SK-N-SH treated with all-trans-retinoic acid at 6 μM for 48 hours (cell line): ENCODE results near the gene SLC17A9.

ENCODE experiments used
- ATAC-seq: fragments of 200-7000 bp; cut with Tn5 transposase; 3 replicates; pipeline ENCODE4 v1.9.1; 2020; ENCODE audit warnings: mild to moderate bottlenecking, moderate library complexity
- ARNTL ChIP-seq: fragments of 450-650 bp; formaldehyde crosslinking; IDR thresholded peaks from 2 replicates; pipeline ENCODE4 v1.5.0; 2020; ENCODE audit warnings: low read depth, mild to moderate bottlenecking, moderate library complexity, borderline replicate concordance
- BACH2 ChIP-seq: fragments of 250-450 bp; sonication (Bioruptor Pico); IDR thresholded peaks from 2 replicates; pipeline ENCODE4 v1.9.0; 2021; ENCODE audit warnings: mild to moderate bottlenecking, borderline replicate concordance
- CREB5 ChIP-seq: fragments of 250-450 bp; sonication (Bioruptor Pico); IDR thresholded peaks from 2 replicates; pipeline ENCODE4 v1.5.1; 2020; ENCODE audit warnings: low read depth, mild to moderate bottlenecking, moderate library complexity
- CSDC2 ChIP-seq: fragments of 250-450 bp; sonication (Bioruptor Pico); IDR thresholded peaks from 2 replicates; pipeline ENCODE4 v1.5.0; 2020; ENCODE audit warnings: mild to moderate bottlenecking, moderate library complexity
- CSRNP3 ChIP-seq: fragments of 250-450 bp; sonication (Bioruptor Pico); IDR thresholded peaks from 2 replicates; pipeline ENCODE4 v1.5.1; 2021; ENCODE audit warnings: mild to moderate bottlenecking, moderate library complexity
- ESRRG ChIP-seq: fragments of 250-450 bp; sonication (Bioruptor Pico); IDR thresholded peaks from 2 replicates; pipeline ENCODE4 v1.6.1; 2021; ENCODE audit warnings: mild to moderate bottlenecking
- GLIS3 ChIP-seq: fragments of 250-450 bp; sonication (Bioruptor Pico); IDR thresholded peaks from 2 replicates; pipeline ENCODE4 v1.5.0; 2020; ENCODE audit warnings: mild to moderate bottlenecking, moderate library complexity
- OSR1 ChIP-seq: fragments of 250-450 bp; sonication (Bioruptor Pico); IDR thresholded peaks from 2 replicates; pipeline ENCODE4 v1.8.0; 2022; ENCODE audit warnings: moderate library complexity, mild to moderate bottlenecking, inconsistent platforms
- PPARA ChIP-seq: fragments of 250-450 bp; sonication (Bioruptor Pico); IDR thresholded peaks from 2 replicates; pipeline ENCODE4 v1.5.0; 2020; ENCODE audit warnings: mild to moderate bottlenecking, borderline replicate concordance
- RARB ChIP-seq: fragments of 250-450 bp; sonication (Bioruptor Pico); IDR thresholded peaks from 2 replicates; pipeline ENCODE4 v1.8.0; 2021; ENCODE audit warnings: mild to moderate bottlenecking, moderate library complexity
- TCF4 ChIP-seq: fragments of 250-450 bp; sonication (Bioruptor Pico); IDR thresholded peaks from 2 replicates; pipeline ENCODE4 v1.8.0; 2021; ENCODE audit warnings: mild to moderate bottlenecking, moderate library complexity, borderline replicate concordance
- TOX ChIP-seq: fragments of 250-450 bp; sonication (Bioruptor Pico); IDR thresholded peaks from 2 replicates; pipeline ENCODE4 v1.8.0; 2021; ENCODE audit warnings: mild to moderate bottlenecking, moderate library complexity, borderline replicate concordance
- ZC3H10 ChIP-seq: fragments of 250-450 bp; sonication (Bioruptor Pico); IDR thresholded peaks from 2 replicates; pipeline ENCODE4 v1.5.1; 2021; ENCODE audit warnings: mild to moderate bottlenecking, moderate library complexity
- ZFP3 ChIP-seq: fragments of 250-450 bp; sonication (Bioruptor Pico); IDR thresholded peaks from 2 replicates; pipeline ENCODE4 v1.5.0; 2020; ENCODE audit warnings: mild to moderate bottlenecking, moderate library complexity
- ZFP30 ChIP-seq: fragments of 450-650 bp; formaldehyde crosslinking; IDR thresholded peaks from 2 replicates; pipeline ENCODE4 v1.5.0; 2022; ENCODE audit warnings: mild to moderate bottlenecking, moderate library complexity
- ZNF565 ChIP-seq: fragments of 450-650 bp; formaldehyde crosslinking; conservative IDR thresholded peaks from 2 replicates; pipeline ENCODE4 v1.5.0; 2020; ENCODE audit warnings: low read depth, mild to moderate bottlenecking, moderate library complexity
- TF ChIP-seq, protein P1 (sequence below): fragments of 250-450 bp; sonication (Bioruptor Pico); IDR thresholded peaks from 2 replicates; pipeline ENCODE4 v1.5.0; 2020; ENCODE audit warnings: mild to moderate bottlenecking, moderate library complexity
- TF ChIP-seq, protein P2 (sequence below): fragments of 250-450 bp; sonication (Bioruptor Pico); IDR thresholded peaks from 2 replicates; pipeline ENCODE4 v1.8.0; 2021; ENCODE audit warnings: low read depth, mild to moderate bottlenecking, moderate library complexity, borderline replicate concordance

SLC17A9 gene

DNA sequence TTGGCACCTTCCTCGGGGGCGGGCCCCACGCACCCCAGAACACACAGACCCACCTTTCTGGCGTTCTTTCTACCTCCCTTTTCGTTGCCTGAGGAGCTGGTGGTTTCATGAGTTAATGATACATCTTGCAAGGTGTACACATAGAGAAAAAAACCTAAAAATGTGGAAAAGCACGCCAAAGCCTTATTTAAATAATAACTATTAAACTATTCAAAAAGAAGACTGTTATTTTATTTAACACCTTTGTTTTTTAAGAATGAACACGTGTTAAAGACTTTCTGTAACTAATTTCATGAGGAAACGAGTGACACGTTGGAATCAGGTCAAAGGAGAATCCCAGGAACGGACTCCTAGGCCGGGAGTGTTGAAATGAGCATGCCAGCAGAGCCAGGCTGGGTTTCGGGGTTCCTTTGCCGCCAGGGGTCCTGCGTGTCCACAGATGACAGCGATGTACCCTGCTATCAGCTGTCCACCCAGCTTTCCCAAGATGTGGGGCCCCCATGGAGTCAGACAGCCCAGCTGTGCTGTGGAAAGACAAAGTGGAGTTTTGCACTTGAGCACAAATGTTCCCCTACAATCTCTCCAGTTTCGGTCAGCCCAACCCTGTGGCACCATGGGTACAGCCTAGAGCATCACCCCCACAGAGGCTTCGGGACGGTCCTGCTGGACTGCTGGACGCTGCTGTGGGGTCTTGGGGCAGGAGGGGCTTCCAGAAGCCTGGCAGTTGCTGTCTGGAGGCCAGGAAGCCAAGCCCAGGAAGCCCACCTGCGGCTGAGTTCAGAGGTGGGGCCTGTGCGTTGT, 16.1 kb downstream of the SLC17A9 start (continued):
- TF ChIP-seq CREB5 (CRISPR knock-in tag) (no peak), PPARA (no peak)

GRCh38 chr20:62969179-62969760, 16.8 kb downstream of the SLC17A9 start:
- ATAC-seq = no peak
- no peak for TF ChIP-seq ESRRG (CRISPR knock-in tag)

GRCh38 chr20:62969939-62970306, 17.4 kb downstream of the SLC17A9 start:
- ATAC-seq = no peak
- TF ChIP-seq, protein P1, sequence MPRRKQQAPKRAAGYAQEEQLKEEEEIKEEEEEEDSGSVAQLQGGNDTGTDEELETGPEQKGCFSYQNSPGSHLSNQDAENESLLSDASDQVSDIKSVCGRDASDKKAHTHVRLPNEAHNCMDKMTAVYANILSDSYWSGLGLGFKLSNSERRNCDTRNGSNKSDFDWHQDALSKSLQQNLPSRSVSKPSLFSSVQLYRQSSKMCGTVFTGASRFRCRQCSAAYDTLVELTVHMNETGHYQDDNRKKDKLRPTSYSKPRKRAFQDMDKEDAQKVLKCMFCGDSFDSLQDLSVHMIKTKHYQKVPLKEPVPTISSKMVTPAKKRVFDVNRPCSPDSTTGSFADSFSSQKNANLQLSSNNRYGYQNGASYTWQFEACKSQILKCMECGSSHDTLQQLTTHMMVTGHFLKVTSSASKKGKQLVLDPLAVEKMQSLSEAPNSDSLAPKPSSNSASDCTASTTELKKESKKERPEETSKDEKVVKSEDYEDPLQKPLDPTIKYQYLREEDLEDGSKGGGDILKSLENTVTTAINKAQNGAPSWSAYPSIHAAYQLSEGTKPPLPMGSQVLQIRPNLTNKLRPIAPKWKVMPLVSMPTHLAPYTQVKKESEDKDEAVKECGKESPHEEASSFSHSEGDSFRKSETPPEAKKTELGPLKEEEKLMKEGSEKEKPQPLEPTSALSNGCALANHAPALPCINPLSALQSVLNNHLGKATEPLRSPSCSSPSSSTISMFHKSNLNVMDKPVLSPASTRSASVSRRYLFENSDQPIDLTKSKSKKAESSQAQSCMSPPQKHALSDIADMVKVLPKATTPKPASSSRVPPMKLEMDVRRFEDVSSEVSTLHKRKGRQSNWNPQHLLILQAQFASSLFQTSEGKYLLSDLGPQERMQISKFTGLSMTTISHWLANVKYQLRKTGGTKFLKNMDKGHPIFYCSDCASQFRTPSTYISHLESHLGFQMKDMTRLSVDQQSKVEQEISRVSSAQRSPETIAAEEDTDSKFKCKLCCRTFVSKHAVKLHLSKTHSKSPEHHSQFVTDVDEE (CRISPR knock-in tag) = no peak
- TF ChIP-seq RARB (CRISPR knock-in tag) (no peak), ZC3H10 (CRISPR knock-in tag) (no peak), ZNF565 (CRISPR knock-in tag) (no peak), GLIS3 (CRISPR knock-in tag) (no peak), BACH2 (CRISPR knock-in tag) (no peak), OSR1 (CRISPR knock-in tag) (no peak), ZFP3 (no peak), CSRNP3 (CRISPR knock-in tag) (no peak), TOX (CRISPR knock-in tag) (no peak), PPARA (no peak), ARNTL (CRISPR knock-in tag) (no peak), ZFP30 (CRISPR knock-in tag) (no peak), CREB5 (CRISPR knock-in tag) (no peak), TCF4 (CRISPR knock-in tag) (no peak)
- TF ChIP-seq, protein P2, sequence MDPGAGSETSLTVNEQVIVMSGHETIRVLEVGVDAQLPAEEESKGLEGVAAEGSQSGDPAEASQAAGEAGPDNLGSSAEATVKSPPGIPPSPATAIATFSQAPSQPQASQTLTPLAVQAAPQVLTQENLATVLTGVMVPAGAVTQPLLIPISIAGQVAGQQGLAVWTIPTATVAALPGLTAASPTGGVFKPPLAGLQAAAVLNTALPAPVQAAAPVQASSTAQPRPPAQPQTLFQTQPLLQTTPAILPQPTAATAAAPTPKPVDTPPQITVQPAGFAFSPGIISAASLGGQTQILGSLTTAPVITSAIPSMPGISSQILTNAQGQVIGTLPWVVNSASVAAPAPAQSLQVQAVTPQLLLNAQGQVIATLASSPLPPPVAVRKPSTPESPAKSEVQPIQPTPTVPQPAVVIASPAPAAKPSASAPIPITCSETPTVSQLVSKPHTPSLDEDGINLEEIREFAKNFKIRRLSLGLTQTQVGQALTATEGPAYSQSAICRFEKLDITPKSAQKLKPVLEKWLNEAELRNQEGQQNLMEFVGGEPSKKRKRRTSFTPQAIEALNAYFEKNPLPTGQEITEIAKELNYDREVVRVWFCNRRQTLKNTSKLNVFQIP (CRISPR knock-in tag) = no peak

DNA sequence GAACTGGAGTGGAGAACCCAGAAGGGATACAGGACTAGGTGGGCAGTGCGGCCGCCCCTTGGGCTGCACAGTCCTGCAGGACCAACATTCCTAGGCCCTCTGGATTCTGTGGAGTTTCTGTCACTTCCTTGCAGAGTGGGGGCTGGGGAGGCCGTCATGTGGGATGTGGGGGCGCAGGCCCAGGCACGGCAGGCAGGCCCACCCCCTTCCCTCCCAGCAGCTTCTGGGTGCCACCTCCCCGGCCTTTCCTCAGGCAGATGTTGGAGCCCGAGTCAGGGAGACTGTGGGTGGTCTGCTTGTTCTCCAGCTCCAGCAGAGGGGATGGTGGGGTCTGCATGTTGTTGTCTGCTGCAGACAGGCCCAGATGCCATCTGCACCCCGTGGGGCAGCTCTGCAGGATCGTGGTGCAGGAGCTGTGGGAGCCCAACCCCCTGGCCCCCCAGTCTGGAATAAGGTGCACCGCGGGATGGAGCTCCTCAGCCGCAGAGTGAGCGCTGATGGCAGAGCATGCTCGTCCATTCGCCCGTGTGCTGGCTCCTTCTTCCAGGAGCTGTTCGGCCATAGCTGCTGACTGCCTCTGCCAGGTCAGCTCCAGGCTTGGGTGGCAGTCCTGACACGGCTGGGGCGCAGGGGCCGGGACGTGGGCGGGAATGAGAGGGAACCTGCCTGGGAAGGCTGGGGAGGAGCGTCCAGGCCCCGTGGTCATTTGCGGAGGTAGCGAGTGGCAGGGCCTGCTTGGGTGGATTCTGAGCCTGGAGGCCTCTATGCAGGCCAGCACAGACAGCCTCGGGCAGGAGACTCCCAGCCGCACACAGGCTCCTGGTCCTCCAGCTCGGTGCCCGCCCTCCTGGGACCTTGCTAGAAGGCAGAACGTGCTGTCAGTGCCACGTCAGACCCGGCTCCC, 18.1 kb downstream of the SLC17A9 start:
- no peak for ATAC-seq
- TF ChIP-seq ESRRG (CRISPR knock-in tag) (no peak), PPARA (no peak), CSDC2 (CRISPR knock-in tag) (no peak), ARNTL (CRISPR knock-in tag) (no peak), TCF4 (CRISPR knock-in tag) (no peak), RARB (CRISPR knock-in tag) (no peak)
